NB4 (cell line): ENCODE data around the gene GLDN.

Experiments used
- MYC ChIP-seq: IDR thresholded peaks from 2 replicates; pipeline ENCODE4 v1.6.1; 2011; ENCODE audit warnings: low read depth, low read length
- POLR2A ChIP-seq: IDR thresholded peaks from 2 replicates; pipeline ENCODE4 v1.6.1; 2011; ENCODE audit warnings: mild to moderate bottlenecking; ENCODE audit not compliant: insufficient read length; ENCODE audit errors: extremely low read depth
- TF ChIP-seq, protein P1 (sequence below): IDR thresholded peaks from one replicate; pipeline ENCODE4 v1.5.1; 2012; ENCODE audit warnings: low read depth, low read length
- TF ChIP-seq, protein P2 (sequence below): IDR thresholded peaks from 2 replicates; pipeline ENCODE4 v1.6.1; 2011; ENCODE audit warnings: low read depth, low read length

DNA sequence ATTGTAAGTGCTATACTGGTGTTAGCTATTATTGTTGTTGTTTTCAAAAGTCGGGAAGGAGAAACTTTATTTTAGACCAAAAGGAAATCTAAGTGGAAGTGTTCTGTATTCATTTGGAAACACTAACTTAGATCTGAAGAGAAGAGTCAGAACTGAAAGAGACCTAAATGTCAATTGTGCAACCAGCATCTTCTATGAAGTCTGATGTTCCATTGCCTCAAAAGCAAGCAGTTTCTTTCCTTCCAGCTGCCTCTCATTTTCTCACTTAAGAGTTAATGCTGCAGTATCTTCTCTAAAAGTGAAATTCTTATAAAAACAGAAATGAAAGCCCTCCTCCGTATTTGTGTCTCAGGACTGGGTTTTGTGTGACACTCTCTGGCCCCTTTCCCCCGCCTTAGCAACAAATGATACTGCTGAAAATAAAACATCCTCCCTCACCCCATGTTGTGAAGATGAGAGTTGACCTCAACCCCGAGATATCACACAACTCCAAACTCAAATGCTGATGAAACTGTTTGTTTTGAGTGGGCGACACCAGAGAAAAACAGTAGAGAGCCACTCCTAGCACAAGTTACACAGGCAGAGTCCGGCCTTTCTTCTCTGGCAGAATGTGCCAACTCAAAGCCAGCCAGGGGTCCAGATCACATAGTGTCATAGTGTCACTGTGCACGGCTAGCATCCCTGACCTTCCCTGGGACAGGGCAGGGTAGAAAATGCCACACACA, 48.9 kb downstream of the GLDN start:
- TF ChIP-seq, protein P1, sequence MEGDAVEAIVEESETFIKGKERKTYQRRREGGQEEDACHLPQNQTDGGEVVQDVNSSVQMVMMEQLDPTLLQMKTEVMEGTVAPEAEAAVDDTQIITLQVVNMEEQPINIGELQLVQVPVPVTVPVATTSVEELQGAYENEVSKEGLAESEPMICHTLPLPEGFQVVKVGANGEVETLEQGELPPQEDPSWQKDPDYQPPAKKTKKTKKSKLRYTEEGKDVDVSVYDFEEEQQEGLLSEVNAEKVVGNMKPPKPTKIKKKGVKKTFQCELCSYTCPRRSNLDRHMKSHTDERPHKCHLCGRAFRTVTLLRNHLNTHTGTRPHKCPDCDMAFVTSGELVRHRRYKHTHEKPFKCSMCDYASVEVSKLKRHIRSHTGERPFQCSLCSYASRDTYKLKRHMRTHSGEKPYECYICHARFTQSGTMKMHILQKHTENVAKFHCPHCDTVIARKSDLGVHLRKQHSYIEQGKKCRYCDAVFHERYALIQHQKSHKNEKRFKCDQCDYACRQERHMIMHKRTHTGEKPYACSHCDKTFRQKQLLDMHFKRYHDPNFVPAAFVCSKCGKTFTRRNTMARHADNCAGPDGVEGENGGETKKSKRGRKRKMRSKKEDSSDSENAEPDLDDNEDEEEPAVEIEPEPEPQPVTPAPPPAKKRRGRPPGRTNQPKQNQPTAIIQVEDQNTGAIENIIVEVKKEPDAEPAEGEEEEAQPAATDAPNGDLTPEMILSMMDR, result no peak
- TF ChIP-seq POLR2A, result no peak
- TF ChIP-seq MYC, result no peak
- TF ChIP-seq, protein P2, sequence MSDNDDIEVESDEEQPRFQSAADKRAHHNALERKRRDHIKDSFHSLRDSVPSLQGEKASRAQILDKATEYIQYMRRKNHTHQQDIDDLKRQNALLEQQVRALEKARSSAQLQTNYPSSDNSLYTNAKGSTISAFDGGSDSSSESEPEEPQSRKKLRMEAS, result no peak
